ENCODE measurements around the gene SPSB1.

SPSB1 gene

GRCh38 chr1:9340172-9340854 is 47.6 kb downstream of the SPSB1 start:
- Mint-ChIP-seq H3K4me1 (peaks cover 14% of the 10 kb centered on the region), H3K4me3 (peak overlapping the region; percentile 13 to 46 (median 25)), H3K9me3 (peaks cover 5% of the 10 kb centered on the region), H3K27me3 (ENCODE audit: low read depth) (peaks cover 2% of the 10 kb centered on the region), H3K27ac (peak overlapping the region; percentile 40 to 91 (median 77)), H3K36me3 (ENCODE audit: low read depth) (no peaks in the 10 kb centered on the region)
- TF ChIP-seq CTCF (IDR thresholded peaks at IDR 0.05; ENCODE audit: unreplicated experiment in 3 of 3) = no peak

GRCh38 chr1:9340864-9341263 is 48.2 kb downstream of the SPSB1 start:
- H3K9me3 Mint-ChIP-seq = peaks cover 5% of the 10 kb centered on the region
- H3K4me3 Mint-ChIP-seq = no peak overlapping the region
- H3K27ac Mint-ChIP-seq = peak overlapping the region in 2 of 3 experiments; percentile 59 to 72
- TF ChIP-seq CTCF (IDR thresholded peaks at IDR 0.05; ENCODE audit: unreplicated experiment in 3 of 3) = no peak
- H3K27me3 Mint-ChIP-seq (ENCODE audit: low read depth) = peaks cover 5% of the 10 kb centered on the region
- H3K36me3 Mint-ChIP-seq (ENCODE audit: low read depth) = no peaks in the 10 kb centered on the region
- peaks cover 14% of the 10 kb centered on the region for H3K4me1 Mint-ChIP-seq

- no peak for TF ChIP-seq CTCF (IDR thresholded peaks at IDR 0.05; ENCODE audit: unreplicated experiment in 3 of 3)
- H3K27me3 Mint-ChIP-seq (ENCODE audit: low read depth) = peaks cover 5% of the 10 kb centered on the region
- peak overlapping the region in 2 of 3 experiments; percentile 52 to 72 for H3K27ac Mint-ChIP-seq
- peaks cover 14% of the 10 kb centered on the region for H3K4me1 Mint-ChIP-seq
- no peaks in the 10 kb centered on the region for H3K36me3 Mint-ChIP-seq (ENCODE audit: low read depth)
- peaks cover 5% of the 10 kb centered on the region for H3K9me3 Mint-ChIP-seq
- no peak overlapping the region for H3K4me3 Mint-ChIP-seq
Measured at GRCh38 chr1:9341301-9341845, 48.7 kb downstream of the SPSB1 start.

- peaks cover 5% of the 10 kb centered on the region for H3K27me3 Mint-ChIP-seq (ENCODE audit: low read depth)
- peak overlapping the region in 1 of 3 experiments; percentile 33 for H3K27ac Mint-ChIP-seq
- no peak for TF ChIP-seq CTCF (IDR thresholded peaks at IDR 0.05; ENCODE audit: unreplicated experiment in 3 of 3)
- no peak overlapping the region for H3K4me3 Mint-ChIP-seq
- H3K36me3 Mint-ChIP-seq (ENCODE audit: low read depth) = no peaks in the 10 kb centered on the region
- H3K4me1 Mint-ChIP-seq = peaks cover 20% of the 10 kb centered on the region
- peaks cover 5% of the 10 kb centered on the region for H3K9me3 Mint-ChIP-seq
Measured at GRCh38 chr1:9343269-9343668, 50.6 kb downstream of the SPSB1 start.

DNA sequence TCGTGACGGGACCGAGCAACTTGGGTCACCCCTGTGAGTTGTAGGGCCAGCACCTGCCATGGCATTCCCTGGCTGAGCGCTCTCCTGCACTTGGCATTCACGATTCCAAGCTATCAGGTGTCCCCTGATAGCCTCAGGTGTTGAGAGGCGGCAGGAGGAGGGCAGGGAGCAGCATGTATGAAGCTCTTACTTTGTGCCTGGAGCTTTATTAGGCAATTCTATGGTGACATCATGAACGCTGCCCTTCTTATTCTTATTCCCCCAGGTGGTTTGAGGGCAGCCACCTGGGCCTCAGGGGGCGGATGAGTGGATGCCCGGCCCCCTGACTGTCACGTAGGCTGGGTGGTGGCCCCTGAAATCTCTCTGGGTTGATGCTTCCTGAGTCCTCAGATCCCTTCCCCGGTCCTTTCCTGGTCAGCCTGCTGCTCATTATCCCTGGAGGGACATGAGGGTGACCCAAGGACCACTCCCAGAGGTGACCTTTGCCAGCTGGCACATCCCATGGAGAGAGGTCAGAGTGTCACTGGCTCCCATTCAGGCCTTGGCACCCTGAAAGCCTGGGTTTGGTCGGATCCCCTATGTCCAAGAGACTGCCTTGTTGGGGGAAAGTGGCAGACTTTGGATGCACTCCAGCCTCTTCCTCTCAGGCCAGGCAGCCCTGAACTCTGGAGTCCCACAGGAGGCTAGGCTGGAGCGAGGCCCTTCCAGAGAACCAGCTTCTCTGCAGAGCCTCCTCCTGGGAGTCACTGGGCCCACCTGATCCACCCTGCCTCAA is 51.9 kb downstream of the SPSB1 start:
- peaks cover 5% of the 10 kb centered on the region for H3K9me3 Mint-ChIP-seq
- H3K36me3 Mint-ChIP-seq (ENCODE audit: low read depth) = no peaks in the 10 kb centered on the region
- H3K4me1 Mint-ChIP-seq = peaks cover 27% of the 10 kb centered on the region
- no peak overlapping the region for H3K27ac Mint-ChIP-seq
- TF ChIP-seq CTCF (IDR thresholded peaks at IDR 0.05; ENCODE audit: unreplicated experiment in 3 of 3) = no peak
- no peak overlapping the region for H3K4me3 Mint-ChIP-seq
- H3K27me3 Mint-ChIP-seq (ENCODE audit: low read depth) = peaks cover 9% of the 10 kb centered on the region

Data from nephron (organoid).